ENCODE measurements around the gene DCAF10.
"Not testable (repeated sequence)": the region's sequence is repeated elsewhere in the genome, so short reads cannot be mapped to it uniquely, and the experiment has no call there.

DCAF10 gene

GRCh38 chr9:37790096-37790495, 10.5 kb upstream of the DCAF10 start:
- no peak for DNase-seq (ENCODE audit: low read depth)

GRCh38 chr9:37792122-37792521, 8.5 kb upstream of the DCAF10 start:
- no peak for DNase-seq (ENCODE audit: low read depth)

- no peak for DNase-seq (ENCODE audit: low read depth)
These were observed 4.4 kb upstream of the DCAF10 start for GRCh38 chr9:37796232-37796631.

DNA sequence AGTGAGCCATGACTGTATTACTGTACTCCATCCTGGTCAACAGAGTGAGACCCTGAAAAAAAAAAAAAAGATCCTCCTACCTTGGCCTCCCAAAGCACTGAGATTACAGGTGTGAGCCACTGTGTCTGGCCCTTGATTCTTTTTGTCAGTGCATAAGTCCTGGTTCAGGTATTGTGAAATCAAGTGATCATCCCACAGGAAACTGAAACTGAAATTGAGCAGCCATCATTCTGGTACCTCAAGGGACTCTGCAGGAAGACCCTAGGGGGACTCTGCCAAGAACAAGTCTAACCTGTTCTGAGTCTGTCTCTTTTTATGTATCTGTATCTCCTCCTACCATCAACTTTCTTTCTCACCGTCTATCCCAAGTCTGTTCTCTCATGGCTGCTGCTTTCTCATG, 1.9 kb upstream of the DCAF10 start:
- DNase-seq (ENCODE audit: low read depth): no peak

DNA sequence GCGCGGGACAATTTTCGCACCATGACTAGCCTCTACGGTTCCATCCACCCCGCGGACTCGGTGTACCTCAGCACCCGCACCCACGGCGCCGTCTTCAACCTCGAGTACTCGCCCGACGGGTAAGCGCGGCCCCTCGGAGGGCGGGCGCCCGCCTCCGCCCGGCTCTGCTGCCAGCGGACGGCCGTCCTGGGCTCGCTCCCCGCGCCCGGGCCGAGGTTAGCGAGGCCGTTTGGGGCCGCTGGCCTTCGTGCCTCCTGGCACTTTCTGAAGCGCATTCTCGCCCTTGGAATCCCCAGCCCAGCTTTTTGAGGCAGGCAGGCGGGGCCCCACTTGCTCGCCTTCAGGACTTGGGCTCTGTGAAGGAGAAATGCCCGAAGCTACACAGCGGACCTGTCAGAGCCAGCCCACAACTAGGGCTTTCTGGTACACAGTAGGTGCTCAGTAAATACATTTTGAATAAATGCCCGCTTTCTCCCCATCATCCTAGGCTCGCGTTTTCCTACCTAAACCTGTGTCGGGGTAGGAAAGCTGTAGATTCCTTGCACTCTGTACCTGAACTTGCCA, 772 bp downstream of the DCAF10 start:
- DNase-seq (ENCODE audit: low read depth): no peak

DNA sequence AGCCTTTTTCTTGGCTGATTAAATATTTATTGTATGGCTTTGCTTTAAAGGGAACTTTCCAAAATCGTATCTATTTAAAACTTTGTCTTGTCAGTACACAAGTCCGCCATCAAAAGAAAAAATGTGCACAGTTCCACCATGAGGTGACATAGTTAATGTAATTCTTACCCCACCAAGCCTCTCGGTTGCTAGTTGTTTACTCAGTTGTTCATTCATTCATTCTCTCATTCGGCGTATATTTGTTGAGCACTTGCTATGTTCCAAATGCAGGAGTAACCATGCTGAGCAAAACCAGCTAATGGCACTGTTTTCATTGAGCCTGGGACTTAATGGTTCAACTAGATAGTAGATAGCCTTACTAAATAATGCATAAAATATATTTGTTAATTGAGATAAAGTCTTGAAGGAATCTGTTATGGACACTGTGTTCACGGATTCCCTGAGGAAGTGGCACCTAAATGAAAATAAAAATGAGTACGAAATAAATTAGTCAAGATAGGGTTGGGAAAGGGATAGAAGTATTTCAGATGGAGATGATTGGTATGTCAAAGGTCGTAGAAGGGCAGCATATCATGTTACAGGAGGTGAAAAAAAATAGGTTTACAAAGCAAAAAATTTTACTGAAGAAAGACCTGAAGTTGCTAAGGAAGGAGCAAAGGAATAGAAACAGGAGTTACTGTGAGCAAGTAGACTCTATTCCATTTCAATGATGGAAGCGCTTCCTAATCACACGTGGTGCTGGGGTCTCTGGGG, 1.5 kb downstream of the DCAF10 start:
- no peak for DNase-seq (ENCODE audit: low read depth)

GRCh38 chr9:37806271-37806670, 5.7 kb downstream of the DCAF10 start:
- no peak for DNase-seq (ENCODE audit: low read depth)

- DNase-seq (ENCODE audit: low read depth): not testable (repeated sequence)
These were observed 9.1 kb downstream of the DCAF10 start for GRCh38 chr9:37809676-37810075.

DNA sequence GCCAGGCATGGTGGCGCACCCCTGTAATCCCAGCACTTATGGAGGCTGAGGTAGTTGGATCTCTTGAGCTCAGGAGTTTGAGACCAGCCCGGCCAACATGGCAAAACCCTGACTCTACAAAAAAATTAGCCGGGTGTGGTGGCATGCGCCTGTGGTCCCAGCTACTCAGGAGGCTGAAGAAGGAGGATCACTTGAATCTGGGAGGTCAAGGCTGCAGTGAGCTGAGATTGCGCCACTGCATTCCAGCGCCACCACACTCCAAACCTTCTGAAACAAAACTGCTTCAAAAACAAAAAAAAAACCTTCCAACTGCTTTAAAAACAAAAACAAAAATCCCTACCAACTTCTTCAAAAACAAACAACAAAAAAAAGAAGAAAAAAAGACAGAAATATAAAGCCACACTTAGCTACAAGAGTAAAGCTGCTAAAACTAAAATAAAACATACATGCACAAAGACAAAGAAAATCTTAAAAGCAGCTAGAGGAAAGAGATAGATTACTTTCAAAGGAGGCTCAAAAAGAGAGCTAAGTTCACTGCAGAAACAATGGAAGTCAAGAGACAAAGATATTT, 11.4 kb downstream of the DCAF10 start:
- DNase-seq (ENCODE audit: low read depth): no peak

DNA sequence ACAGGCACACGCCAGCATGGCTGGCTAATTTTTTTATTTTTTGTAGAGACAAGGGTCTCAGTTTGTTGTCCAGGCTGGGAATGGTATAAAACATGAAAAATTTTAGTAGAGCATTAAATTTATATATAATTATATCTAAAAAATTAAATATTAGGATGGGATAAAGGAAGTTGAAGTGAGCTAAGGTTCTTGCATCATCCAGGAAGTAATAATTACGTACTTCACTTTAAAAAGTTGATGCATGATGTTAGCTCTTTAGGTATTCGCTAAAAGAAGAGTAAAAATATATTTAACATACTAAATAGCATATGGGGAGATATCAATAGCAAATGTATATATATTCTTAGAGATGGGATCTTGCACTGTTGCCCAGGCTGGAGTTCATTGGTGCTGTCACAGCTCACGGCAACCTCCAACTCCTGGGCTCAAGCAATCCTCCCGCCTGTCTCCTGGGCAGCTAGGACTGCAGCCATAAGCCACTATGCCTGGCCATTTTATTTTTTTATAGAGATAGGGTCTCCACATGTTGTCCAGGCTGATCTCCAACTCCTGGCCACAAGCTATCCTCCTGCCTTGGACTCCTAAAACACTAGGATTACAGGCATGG, 12.3 kb downstream of the DCAF10 start:
- no peak for DNase-seq (ENCODE audit: low read depth)

DNA sequence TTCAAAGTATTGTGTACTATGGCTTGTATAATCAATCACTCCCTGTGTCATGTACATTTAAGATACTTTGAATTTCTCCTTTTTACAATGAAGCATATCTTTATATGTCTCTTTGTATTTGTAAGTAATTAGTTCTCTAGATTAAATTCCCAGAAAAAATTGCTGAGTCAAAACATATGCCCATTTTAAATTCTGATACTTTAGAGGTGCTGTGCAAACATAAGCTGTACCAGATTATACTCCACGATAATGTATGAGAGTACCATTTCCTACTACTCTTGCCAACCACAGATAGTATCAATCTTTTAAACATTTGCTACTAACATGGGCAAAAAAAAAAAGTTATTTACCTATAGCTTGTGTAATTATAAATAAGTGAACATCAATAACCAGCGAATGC, 18.3 kb downstream of the DCAF10 start:
- DNase-seq (ENCODE audit: low read depth): no peak

DNA sequence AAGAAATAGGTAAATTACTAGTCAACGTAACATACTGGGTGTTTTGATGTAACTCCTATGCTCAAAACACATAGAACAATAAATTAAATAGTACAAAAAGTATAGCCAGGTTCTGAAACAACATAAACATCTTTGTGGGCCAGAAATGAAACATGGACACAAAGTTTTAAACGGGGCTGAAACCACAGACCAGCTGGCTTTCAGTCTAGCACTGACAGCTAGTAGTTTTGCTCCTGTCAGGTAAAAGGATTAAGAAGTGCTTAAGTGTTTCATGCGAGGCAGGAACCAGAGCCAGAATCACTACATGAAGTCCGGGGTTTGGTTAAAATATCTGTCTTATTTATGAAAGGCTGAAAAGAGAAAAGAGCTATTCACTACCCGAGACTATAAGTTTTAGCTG, 19.5 kb downstream of the DCAF10 start:
- DNase-seq (ENCODE audit: low read depth): no peak

GRCh38 chr9:37825174-37825573, 24.6 kb downstream of the DCAF10 start:
- DNase-seq (ENCODE audit: low read depth): not testable (repeated sequence)

DNA sequence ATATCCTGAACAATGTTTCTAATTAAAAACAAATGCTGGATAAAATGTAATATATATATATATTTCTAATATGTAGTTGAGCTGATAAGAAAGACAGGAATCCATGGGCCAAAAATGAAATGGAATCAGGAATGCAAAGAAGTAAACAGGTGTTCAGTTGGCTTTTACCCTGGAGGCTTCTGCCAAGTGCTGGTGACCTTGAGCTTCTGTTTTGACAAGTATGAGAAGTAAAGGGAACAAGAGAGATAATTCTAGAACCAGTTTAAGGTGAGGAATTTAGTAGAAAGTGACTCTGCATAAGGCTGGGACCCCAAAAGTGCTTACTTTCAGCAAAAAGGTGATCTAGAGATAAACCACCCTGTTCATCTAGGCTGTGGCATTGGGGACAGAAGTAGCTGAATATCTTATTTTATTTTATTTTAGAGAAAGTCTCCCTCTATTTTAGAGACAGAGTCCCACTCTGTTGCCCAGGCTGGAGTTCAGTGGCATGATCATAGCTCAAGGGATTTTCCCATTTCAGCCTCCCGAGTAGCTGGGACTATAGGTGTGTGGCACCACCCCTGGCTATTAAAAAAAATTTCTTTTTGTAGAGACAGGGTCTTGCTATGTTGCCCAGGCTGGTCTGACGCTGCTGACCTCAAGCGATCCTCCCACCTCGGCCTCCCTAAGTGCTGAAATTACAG, 27.0 kb downstream of the DCAF10 start:
- DNase-seq (ENCODE audit: low read depth): no peak

GRCh38 chr9:37835821-37836220, 35.2 kb downstream of the DCAF10 start:
- DNase-seq (ENCODE audit: low read depth): no peak

DNA sequence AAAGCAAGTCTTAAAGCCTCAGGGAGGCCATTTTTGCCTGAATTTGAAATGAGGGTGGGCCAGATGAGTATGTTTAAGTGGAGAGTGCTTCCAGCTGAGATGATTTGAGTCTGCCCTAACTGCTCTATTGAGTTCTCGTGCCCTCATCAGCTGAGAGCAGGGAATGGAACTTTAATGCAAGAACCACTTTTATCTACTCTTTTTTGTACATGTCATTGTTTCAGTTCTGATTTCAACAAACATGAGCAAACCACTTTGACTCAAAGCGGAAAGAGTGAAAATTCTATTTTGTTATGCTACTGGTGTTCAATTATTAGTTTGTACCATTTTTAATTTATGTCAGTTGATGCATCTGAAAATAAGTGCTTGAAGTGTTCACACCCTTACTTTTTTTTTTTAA, 35.8 kb downstream of the DCAF10 start:
- no peak for DNase-seq (ENCODE audit: low read depth)

- DNase-seq (ENCODE audit: low read depth): no peak
These were observed 39.2 kb downstream of the DCAF10 start for GRCh38 chr9:37839496-37840461.

GRCh38 chr9:37840560-37841194, 40.1 kb downstream of the DCAF10 start:
- DNase-seq (ENCODE audit: low read depth): no peak

DNA sequence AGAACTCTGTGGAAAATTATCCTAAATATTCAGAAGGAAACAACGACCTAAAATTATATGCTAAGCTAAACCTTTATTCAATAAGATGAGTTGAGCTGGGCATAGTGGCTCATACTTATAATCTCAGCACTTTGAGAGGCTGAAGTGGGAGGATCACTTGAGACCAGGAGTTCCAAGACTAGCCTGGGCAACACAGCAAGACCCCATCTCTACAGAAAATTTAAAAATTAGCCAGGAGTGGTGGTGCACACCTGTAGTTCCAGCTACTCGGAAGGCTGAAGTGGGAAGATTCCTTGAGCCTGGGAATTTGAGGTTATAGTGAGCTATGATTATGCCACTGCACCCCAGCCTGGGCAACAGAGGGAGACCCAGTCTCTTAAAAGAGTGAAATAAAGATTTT, 51.6 kb downstream of the DCAF10 start:
- no peak for DNase-seq (ENCODE audit: low read depth)

GRCh38 chr9:37856551-37856950, 56.0 kb downstream of the DCAF10 start:
- DNase-seq (ENCODE audit: low read depth): no peak

- no peak for DNase-seq (ENCODE audit: low read depth)
These were observed 58.4 kb downstream of the DCAF10 start for GRCh38 chr9:37859043-37859442.
